ENCODE results near the gene MOCS1. TPM values are rescaled to one million over a fixed set of nuclear protein-coding genes. Genes with fewer than 3 reads are reported as not detected.

MOCS1 gene
- total RNA-seq, 1 donor from 2014 or later: 1.3 TPM

- no peaks in the 10 kb centered on the region for H3K27me3 ChIP-seq (ENCODE audit: control insufficient read depth, insufficient read depth, low read length)
- FAIRE-seq: no peak
- H3K36me3 ChIP-seq (ENCODE audit: control insufficient read depth, insufficient read depth, low read length): no peaks in the 10 kb centered on the region
- TF ChIP-seq, protein P1, sequence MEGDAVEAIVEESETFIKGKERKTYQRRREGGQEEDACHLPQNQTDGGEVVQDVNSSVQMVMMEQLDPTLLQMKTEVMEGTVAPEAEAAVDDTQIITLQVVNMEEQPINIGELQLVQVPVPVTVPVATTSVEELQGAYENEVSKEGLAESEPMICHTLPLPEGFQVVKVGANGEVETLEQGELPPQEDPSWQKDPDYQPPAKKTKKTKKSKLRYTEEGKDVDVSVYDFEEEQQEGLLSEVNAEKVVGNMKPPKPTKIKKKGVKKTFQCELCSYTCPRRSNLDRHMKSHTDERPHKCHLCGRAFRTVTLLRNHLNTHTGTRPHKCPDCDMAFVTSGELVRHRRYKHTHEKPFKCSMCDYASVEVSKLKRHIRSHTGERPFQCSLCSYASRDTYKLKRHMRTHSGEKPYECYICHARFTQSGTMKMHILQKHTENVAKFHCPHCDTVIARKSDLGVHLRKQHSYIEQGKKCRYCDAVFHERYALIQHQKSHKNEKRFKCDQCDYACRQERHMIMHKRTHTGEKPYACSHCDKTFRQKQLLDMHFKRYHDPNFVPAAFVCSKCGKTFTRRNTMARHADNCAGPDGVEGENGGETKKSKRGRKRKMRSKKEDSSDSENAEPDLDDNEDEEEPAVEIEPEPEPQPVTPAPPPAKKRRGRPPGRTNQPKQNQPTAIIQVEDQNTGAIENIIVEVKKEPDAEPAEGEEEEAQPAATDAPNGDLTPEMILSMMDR (IDR thresholded peaks at IDR 0.05; ENCODE audit: insufficient read depth, low read length, severe bottlenecking): peak; percentile 83
- no peak overlapping the region for H3K4me3 ChIP-seq (ENCODE audit: low read depth, low read length)
- DNase-seq (ENCODE audit: low read depth): peak; percentile 25
These were observed 69.0 kb downstream of the MOCS1 start for GRCh38 chr6:39865011-39865888.

DNA sequence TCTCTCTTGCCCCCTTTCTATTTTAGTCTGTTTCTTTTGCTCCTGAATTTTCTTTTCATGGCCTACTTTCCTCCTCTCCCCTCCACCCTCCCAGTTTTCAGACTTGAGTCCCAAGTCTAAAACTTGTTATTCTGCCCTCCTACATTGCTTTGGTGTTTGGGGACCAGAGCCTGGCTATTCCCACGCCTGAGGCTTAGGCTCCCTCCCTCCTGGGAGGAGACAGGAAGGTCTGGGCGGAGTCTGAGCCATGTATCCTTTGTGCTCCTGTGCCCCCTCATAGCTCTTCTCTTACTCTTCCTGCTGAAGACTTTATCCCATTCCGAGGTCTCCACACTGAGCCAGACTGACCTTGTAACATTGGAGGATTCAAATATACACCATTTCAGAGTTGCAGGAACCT, 72.6 kb downstream of the MOCS1 start:
- H3K27me3 ChIP-seq (ENCODE audit: control insufficient read depth, insufficient read depth, low read length): no peaks in the 10 kb centered on the region
- H3K4me3 ChIP-seq (ENCODE audit: low read depth, low read length): no peak overlapping the region
- TF ChIP-seq, protein P1 (IDR thresholded peaks at IDR 0.05; ENCODE audit: insufficient read depth, low read length, severe bottlenecking): no peak
- H3K36me3 ChIP-seq (ENCODE audit: control insufficient read depth, insufficient read depth, low read length): no peaks in the 10 kb centered on the region
- DNase-seq (ENCODE audit: low read depth) (no peak), FAIRE-seq (no peak)

DNA sequence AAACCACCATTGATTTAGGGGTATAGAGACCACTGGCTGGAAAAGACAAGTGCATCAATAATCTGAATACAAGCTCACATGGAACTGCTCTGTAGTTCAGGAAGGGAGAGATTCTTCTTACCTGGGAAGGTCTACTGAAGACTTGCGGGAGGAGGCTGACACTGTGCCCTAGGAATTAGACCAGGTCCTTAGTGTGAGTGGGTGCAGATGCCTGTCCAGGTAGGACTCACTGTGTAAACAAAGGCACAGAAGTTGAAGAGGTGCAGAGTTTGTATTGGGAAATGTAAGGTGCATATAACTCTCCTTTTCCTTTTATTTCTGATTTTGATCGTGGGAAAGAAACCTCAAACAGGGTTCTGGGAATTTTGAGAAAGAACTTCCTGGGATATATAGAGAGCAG, 75.2 kb downstream of the MOCS1 start:
- FAIRE-seq (no peak), DNase-seq (ENCODE audit: low read depth) (no peak)
- TF ChIP-seq, protein P1 (IDR thresholded peaks at IDR 0.05; ENCODE audit: insufficient read depth, low read length, severe bottlenecking): no peak
- no peaks in the 10 kb centered on the region for H3K36me3 ChIP-seq (ENCODE audit: control insufficient read depth, insufficient read depth, low read length)
- H3K4me3 ChIP-seq (ENCODE audit: low read depth, low read length): no peak overlapping the region
- H3K27me3 ChIP-seq (ENCODE audit: control insufficient read depth, insufficient read depth, low read length): no peaks in the 10 kb centered on the region

DNA sequence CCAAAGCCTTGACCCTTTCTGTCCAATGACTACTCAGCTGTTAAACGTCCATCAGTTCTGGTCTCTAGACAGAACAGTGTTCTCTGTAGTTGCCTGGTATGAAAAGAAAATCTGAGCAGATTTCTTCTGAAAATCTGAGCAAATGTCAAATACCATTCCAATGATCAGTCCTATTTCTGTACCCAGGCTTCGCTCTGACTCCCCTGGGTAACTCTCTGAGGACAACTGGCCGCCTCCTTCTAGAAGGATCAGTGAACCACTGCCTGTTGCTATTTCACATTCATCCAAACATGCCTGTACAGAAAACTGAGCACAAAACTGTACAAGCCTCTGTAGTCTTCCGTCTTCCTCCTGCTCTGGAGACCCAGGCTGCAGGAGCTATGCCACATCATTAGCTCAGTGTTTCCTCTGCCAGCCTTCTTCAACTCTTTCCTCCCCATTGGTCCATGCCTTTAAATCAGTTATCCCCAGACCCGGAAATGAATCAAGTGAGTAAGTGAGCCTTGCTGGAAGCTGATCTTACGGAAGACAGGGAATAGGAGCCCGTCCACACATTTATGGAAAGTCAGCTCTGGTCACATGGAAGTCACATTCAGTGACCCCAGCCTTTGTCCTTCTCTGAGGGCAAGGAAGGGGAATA, 78.8 kb downstream of the MOCS1 start:
- Histone ChIP-seq H3K4me3 (ENCODE audit: low read depth, low read length) (no peak overlapping the region), H3K27me3 (ENCODE audit: control insufficient read depth, insufficient read depth, low read length) (no peaks in the 10 kb centered on the region), H3K36me3 (ENCODE audit: control insufficient read depth, insufficient read depth, low read length) (no peaks in the 10 kb centered on the region)
- no peak for FAIRE-seq
- TF ChIP-seq, protein P1 (IDR thresholded peaks at IDR 0.05; ENCODE audit: insufficient read depth, low read length, severe bottlenecking): no peak
- DNase-seq (ENCODE audit: low read depth): no peak

Other genes with a start within 250 kb of the MOCS1 start
- gene KIF6, start 209.1 kb downstream of the MOCS1 start, total RNA-seq: not detected in 2 replicates
- under 0.01 and 0.13 TPM in 2 replicates for gene DAAM2, start 142.1 kb downstream of the MOCS1 start, total RNA-seq

Measured in bronchial epithelial cell (primary cell).